Prostate gland (tissue), 2 donors: ENCODE results near the gene KHDC3L.
"Not testable (repeated sequence)": the region's sequence is repeated elsewhere in the genome, so short reads cannot be mapped to it uniquely, and the experiment has no call there.

ENCODE experiments used
- POLR2A ChIP-seq: fragments of 450-650 bp; IDR thresholded peaks from one replicate; pipeline ENCODE4 v1.6.1; 2016; ENCODE audit warnings: antibody characterized with exemption, mild to moderate bottlenecking
- POLR2AphosphoS5 ChIP-seq: sonication (generic); formaldehyde crosslinking; IDR thresholded peaks from one replicate; pipeline ENCODE4 v1.6.1; 2017; ENCODE audit warnings: antibody characterized with exemption
- TF ChIP-seq, protein P1 (sequence below), 4 experiments: fragments of 200-600 bp in 2 of 4; fragments of 450-650 bp in 2 of 4; sonication (generic) in 2 of 4; IDR thresholded peaks; 1 replicate in 3 of 4; 2 replicates in 1 of 4; pipeline ENCODE4 v1.5.1; 2016 to 2019; ENCODE audit warnings: antibody characterized with exemption in 4 of 4, mild to moderate bottlenecking in 2 of 4, moderate library complexity in 2 of 4

DNA sequence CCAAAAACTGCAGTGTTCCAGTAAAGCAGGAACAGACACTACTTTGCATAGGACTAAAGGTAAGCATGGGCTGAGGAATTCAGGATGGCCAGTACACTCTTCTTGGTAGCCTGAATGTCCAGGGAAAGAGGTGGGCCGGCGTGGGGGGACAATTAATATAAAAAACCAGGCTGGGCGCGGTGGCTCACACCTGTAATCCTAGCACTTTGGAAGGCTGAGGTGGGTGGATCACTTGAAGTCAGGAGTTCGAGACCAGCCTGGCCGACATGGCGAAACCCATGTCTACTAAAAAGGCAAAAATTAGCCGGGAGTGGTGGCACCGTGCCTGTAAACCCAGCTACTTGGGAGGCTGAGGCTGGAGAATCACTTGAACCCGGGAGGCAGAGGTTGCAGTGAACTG is 19.1 kb downstream of the KHDC3L start:
- TF ChIP-seq POLR2A, POLR2AphosphoS5: not testable (repeated sequence)
- TF ChIP-seq, protein P1, sequence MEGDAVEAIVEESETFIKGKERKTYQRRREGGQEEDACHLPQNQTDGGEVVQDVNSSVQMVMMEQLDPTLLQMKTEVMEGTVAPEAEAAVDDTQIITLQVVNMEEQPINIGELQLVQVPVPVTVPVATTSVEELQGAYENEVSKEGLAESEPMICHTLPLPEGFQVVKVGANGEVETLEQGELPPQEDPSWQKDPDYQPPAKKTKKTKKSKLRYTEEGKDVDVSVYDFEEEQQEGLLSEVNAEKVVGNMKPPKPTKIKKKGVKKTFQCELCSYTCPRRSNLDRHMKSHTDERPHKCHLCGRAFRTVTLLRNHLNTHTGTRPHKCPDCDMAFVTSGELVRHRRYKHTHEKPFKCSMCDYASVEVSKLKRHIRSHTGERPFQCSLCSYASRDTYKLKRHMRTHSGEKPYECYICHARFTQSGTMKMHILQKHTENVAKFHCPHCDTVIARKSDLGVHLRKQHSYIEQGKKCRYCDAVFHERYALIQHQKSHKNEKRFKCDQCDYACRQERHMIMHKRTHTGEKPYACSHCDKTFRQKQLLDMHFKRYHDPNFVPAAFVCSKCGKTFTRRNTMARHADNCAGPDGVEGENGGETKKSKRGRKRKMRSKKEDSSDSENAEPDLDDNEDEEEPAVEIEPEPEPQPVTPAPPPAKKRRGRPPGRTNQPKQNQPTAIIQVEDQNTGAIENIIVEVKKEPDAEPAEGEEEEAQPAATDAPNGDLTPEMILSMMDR (IDR thresholded peaks at IDR 0.05): not testable (repeated sequence)
